ENCODE results near the gene CCDC85C. TPM values are rescaled to one million over a fixed set of nuclear protein-coding genes. Genes with fewer than 3 reads are reported as not detected.

The CCDC85C gene
- total RNA-seq, 1 experiment from 2014 or later, result 33.2 TPM

- H3K36me3 Mint-ChIP-seq (ENCODE audit: insufficient read depth in 1 of 3, low read depth in 3 of 3), result no peaks in the 10 kb centered on the region
- H3K4me1 ChIP-seq (ENCODE audit: insufficient read depth, low read length), result no peaks in the 10 kb centered on the region
- no peaks in the 10 kb centered on the region for H3K9me3 Mint-ChIP-seq
- H3K56ac ChIP-seq (ENCODE audit: insufficient read length, low read depth, low read length), result no peak overlapping the region
- H4K8ac ChIP-seq (replicated peaks; ENCODE audit: insufficient read length, low read depth, low read length), result no peak overlapping the region
- no peak overlapping the region for H2BK5ac ChIP-seq (ENCODE audit: insufficient read length, low read length)
- peaks cover 4% of the 10 kb centered on the region for H3K23me2 ChIP-seq (ENCODE audit: insufficient read length, low read depth, low read length, poor library complexity, severe bottlenecking)
- no peak for TF ChIP-seq CTCF (conservative IDR thresholded peaks at IDR 0.05)
- no peak overlapping the region for H2AFZ ChIP-seq (ENCODE audit: low read length)
- H3K79me1 ChIP-seq (ENCODE audit: insufficient read depth, low read depth, low read length, poor library complexity, severe bottlenecking), result no peaks in the 10 kb centered on the region
- no peak overlapping the region for H3K4ac ChIP-seq (ENCODE audit: low read depth, low read length)
- peaks cover 34% of the 10 kb centered on the region for H3K27me3 Mint-ChIP-seq (ENCODE audit: low read depth)
- H3K14ac ChIP-seq (ENCODE audit: insufficient read depth, low read length), result no peak overlapping the region
- H3T11ph ChIP-seq (ENCODE audit: low read length), result no peak overlapping the region
- DNase-seq, result no peak
- no peak overlapping the region for H4K5ac ChIP-seq (ENCODE audit: insufficient read length, low read depth, low read length)
- no peak overlapping the region for H2AK5ac ChIP-seq (ENCODE audit: insufficient read length, low read length)
- no peak overlapping the region for H3K9ac ChIP-seq (ENCODE audit: extremely low read depth, insufficient read length, low read length)
- H2BK20ac ChIP-seq (ENCODE audit: low read depth, low read length, poor library complexity, severe bottlenecking), result no peak overlapping the region
- no peak overlapping the region for H3K18ac ChIP-seq (ENCODE audit: insufficient read length, low read depth, low read length)
- H4K91ac ChIP-seq (ENCODE audit: insufficient read length, low read depth, low read length), result no peak overlapping the region
- no peak overlapping the region for H2BK15ac ChIP-seq (ENCODE audit: low read depth, low read length)
- no peaks in the 10 kb centered on the region for H3K9me3 ChIP-seq (ENCODE audit: control insufficient read depth, low read depth, low read length)
- no peaks in the 10 kb centered on the region for H3K79me2 ChIP-seq (ENCODE audit: insufficient read depth, low read length)
- no peak overlapping the region for H3K27ac ChIP-seq (ENCODE audit: insufficient read length, low read depth, low read length)
- H3K4me1 Mint-ChIP-seq, result peaks cover 6 to 13% of the 10 kb centered on the region in 2 experiments
- no peak overlapping the region for H3K23ac ChIP-seq (ENCODE audit: insufficient read length, low read depth, low read length)
- no peak overlapping the region for H2BK12ac ChIP-seq (ENCODE audit: insufficient read length, low read depth, low read length)
- H3K4me3 Mint-ChIP-seq, result peak overlapping the region; percentile 55 to 69; a peak in 3 of 5 replicates
- H4K20me1 ChIP-seq (ENCODE audit: control insufficient read depth, insufficient read depth, insufficient read length), result no peaks in the 10 kb centered on the region
- no peak overlapping the region for H3K27ac Mint-ChIP-seq
- peak overlapping the region; percentile 42 for H3K4me2 ChIP-seq (ENCODE audit: insufficient read depth, insufficient read length, low read length)
- H2BK120ac ChIP-seq (ENCODE audit: low read depth, low read length, poor library complexity, severe bottlenecking), result no peak overlapping the region
- WGBS (ENCODE audit: extremely low coverage, insufficient read length, low lambda C conversion rate), result no CpG with 5 or more reads among the region's 11 CpGs
- H3K27me3 ChIP-seq (ENCODE audit: insufficient read depth, low read length), result no peaks in the 10 kb centered on the region; the same call in 1 of the 2 replicates
Measured at GRCh38 chr14:99644035-99644587, 40.1 kb upstream of the CCDC85C start.
